Naive thymus-derived CD8-positive, alpha-beta T cell (primary cell): ENCODE measurements around the gene NKPD1. TPM values are rescaled to one million over a fixed set of nuclear protein-coding genes. Genes with fewer than 3 reads are reported as not detected.

Source experiments
- ATAC-seq, 2 donors: fragments of 150-1000 bp; cut with Tn5 transposase in 1 of 2; sonication (Bioruptor Pico), chemical (Tn5 transposase) in 1 of 2; 1 replicate in 1 of 2; 2 replicates in 1 of 2; pipeline ENCODE4 v1.10.0; 2021; ENCODE audit warnings: mild to moderate bottlenecking in 2 of 2, moderate library complexity in 2 of 2
- POLR2A ChIA-PET: fragments of 350-600 bp; sonication (Branson Sonifier 250); formaldehyde crosslinking; loops from one replicate; lab custom pipeline; 2021; ENCODE audit warnings: antibody characterized with exemption; lab: Charles Lee
- DNase-seq, 10 donors: peaks; one replicate each; pipeline versions ENCODE4 v3.0.0 to v3.0.0-alpha.2; 2020 to 2022
- H3K27ac Mint-ChIP-seq, 10 donors: one replicate each; pipeline ENCODE4 v1.8.0; 2020 to 2022; ENCODE audit warnings: mild to moderate bottlenecking in 10 of 10, mixed read lengths in 10 of 10, moderate library complexity in 4 of 10, inconsistent platforms in 1 of 10
- H3K27me3 Mint-ChIP-seq, 5 donors: one replicate each; pipeline ENCODE4 v1.8.0; 2021 to 2022; ENCODE audit warnings: mixed read lengths in 5 of 5
- H3K36me3 Mint-ChIP-seq, 3 donors: one replicate each; pipeline ENCODE4 v1.8.0; 2020 to 2022; ENCODE audit warnings: mixed read lengths in 3 of 3, mild to moderate bottlenecking in 2 of 3, inconsistent platforms in 1 of 3
- H3K4me1 Mint-ChIP-seq, 4 donors: one replicate each; pipeline ENCODE4 v1.8.0; 2021 to 2022; ENCODE audit warnings: mixed read lengths in 4 of 4
- H3K4me3 Mint-ChIP-seq, 10 donors: one replicate each; pipeline ENCODE4 v1.8.0; 2020 to 2022; ENCODE audit warnings: mild to moderate bottlenecking in 10 of 10, mixed read lengths in 10 of 10, moderate library complexity in 6 of 10, inconsistent platforms in 1 of 10
- H3K9me3 Mint-ChIP-seq, 9 donors: one replicate each; pipeline ENCODE4 v1.8.0; 2020 to 2022; ENCODE audit warnings: mixed read lengths in 9 of 9, mild to moderate bottlenecking in 3 of 9, inconsistent platforms in 1 of 9, moderate library complexity in 1 of 9
- polyA plus RNA-seq, 3 donors: library from polyadenylated mRNA; unstranded; fragments of 300-500 nt; fragmentation: Illumina TruSeq; gene quantifications; one replicate each; pipeline ENCODE4 v1.2.3, GENCODE V29; 2021
- total RNA-seq, 8 experiments: library from RNA in 2 of 8; stranded (reverse) in 2 of 8; gene quantifications; one replicate each; pipeline ENCODE4 v1.2.3 and lab custom pipeline; 2021 to 2026

NKPD1 gene
- total and polyA plus RNA-seq, 5 experiments from 2014 or later = 0.17 to 1.0 (median 0.47) TPM

- POLR2A ChIA-PET = interaction anchor here (0.6 kb wide), 1 partner anchor 103 kb away, joined by 3 read pairs; no protein-coding TSS in a partner anchor
- Mint-ChIP-seq H3K27me3 (no peaks in the 10 kb centered on the region), H3K36me3 (peaks cover 0 to 19% (median 8%) of the 10 kb centered on the region in 3 donors), H3K4me1 (peaks cover 0 to 4% (median 2%) of the 10 kb centered on the region in 4 donors), H3K4me3 (no peak overlapping the region), H3K27ac (peak overlapping the region in 1 of 10 donors; percentile 87), H3K9me3 (no peaks in the 10 kb centered on the region)
- DNase-seq (no peak), ATAC-seq (no peak)
These were observed 18.1 kb downstream of the NKPD1 start for GRCh38 chr19:45142726-45143110.

- Mint-ChIP-seq H3K9me3 (no peaks in the 10 kb centered on the region), H3K27ac (peak overlapping the region in 1 of 10 donors; percentile 87), H3K4me1 (peaks cover 2 to 7% (median 5%) of the 10 kb centered on the region in 4 donors), H3K4me3 (no peak overlapping the region), H3K36me3 (peaks cover 0 to 22% (median 8%) of the 10 kb centered on the region in 3 donors), H3K27me3 (no peaks in the 10 kb centered on the region)
- no peak for ATAC-seq
- POLR2A ChIA-PET = interaction anchor here (0.6 kb wide), 1 partner anchor 104 kb away, joined by 3 read pairs; no protein-coding TSS in a partner anchor
- no peak for DNase-seq
These were observed 18.6 kb downstream of the NKPD1 start for GRCh38 chr19:45142016-45142725.

- no peak for ATAC-seq
- Mint-ChIP-seq H3K27me3 (no peaks in the 10 kb centered on the region), H3K4me1 (peaks cover 4 to 10% (median 8%) of the 10 kb centered on the region in 4 donors), H3K27ac (no peak overlapping the region), H3K9me3 (no peaks in the 10 kb centered on the region), H3K36me3 (peaks cover 0 to 22% (median 8%) of the 10 kb centered on the region in 3 donors), H3K4me3 (no peak overlapping the region)
- DNase-seq = no peak
- POLR2A ChIA-PET = no interaction called here
These were observed 19.4 kb downstream of the NKPD1 start for GRCh38 chr19:45141203-45141900.

- H3K4me3 Mint-ChIP-seq = no peak overlapping the region
- no peaks in the 10 kb centered on the region for H3K27me3 Mint-ChIP-seq
- H3K9me3 Mint-ChIP-seq = no peaks in the 10 kb centered on the region
- peaks cover 0 to 20% (median 8%) of the 10 kb centered on the region in 3 donors for H3K36me3 Mint-ChIP-seq
- ATAC-seq = no peak
- DNase-seq = no peak
- no peak overlapping the region for H3K27ac Mint-ChIP-seq
- POLR2A ChIA-PET = no interaction called here
- H3K4me1 Mint-ChIP-seq = peaks cover 4 to 10% (median 8%) of the 10 kb centered on the region in 4 donors
These were observed 20.2 kb downstream of the NKPD1 start for GRCh38 chr19:45140533-45140932.

- Mint-ChIP-seq H3K27ac (no peak overlapping the region), H3K4me3 (no peak overlapping the region), H3K36me3 (peaks cover 0 to 20% (median 8%) of the 10 kb centered on the region in 3 donors), H3K4me1 (peaks cover 4 to 10% (median 8%) of the 10 kb centered on the region in 4 donors), H3K27me3 (no peaks in the 10 kb centered on the region), H3K9me3 (no peaks in the 10 kb centered on the region)
- DNase-seq (no peak), ATAC-seq (no peak)
- POLR2A ChIA-PET = no interaction called here
These were observed 20.7 kb downstream of the NKPD1 start for GRCh38 chr19:45140144-45140503.

- H3K9me3 Mint-ChIP-seq = no peaks in the 10 kb centered on the region
- no peak for ATAC-seq
- H3K27ac Mint-ChIP-seq = no peak overlapping the region
- POLR2A ChIA-PET = interaction anchor here (0.7 kb wide), 1 partner anchor 25 kb away, joined by 7 read pairs; no protein-coding TSS in a partner anchor
- peaks cover 0 to 22% (median 8%) of the 10 kb centered on the region in 3 donors for H3K36me3 Mint-ChIP-seq
- no peak for DNase-seq
- H3K27me3 Mint-ChIP-seq = no peaks in the 10 kb centered on the region
- peaks cover 4 to 12% (median 8%) of the 10 kb centered on the region in 4 donors for H3K4me1 Mint-ChIP-seq
- no peak overlapping the region for H3K4me3 Mint-ChIP-seq
These were observed 21.3 kb downstream of the NKPD1 start for GRCh38 chr19:45139286-45140143.

GRCh38 chr19:45138303-45138751 is 22.5 kb downstream of the NKPD1 start:
- Mint-ChIP-seq H3K9me3 (no peaks in the 10 kb centered on the region), H3K4me1 (peaks cover 6 to 22% (median 8%) of the 10 kb centered on the region in 4 donors), H3K27me3 (no peaks in the 10 kb centered on the region), H3K36me3 (peaks cover 0 to 25% (median 8%) of the 10 kb centered on the region in 3 donors), H3K27ac (no peak overlapping the region), H3K4me3 (no peak overlapping the region)
- no peak for ATAC-seq
- POLR2A ChIA-PET = interaction anchor here (1.0 kb wide), 1 partner anchor 31 kb away, joined by 3 read pairs; no protein-coding TSS in a partner anchor
- no peak for DNase-seq

GRCh38 chr19:45137179-45137761 is 23.5 kb downstream of the NKPD1 start:
- POLR2A ChIA-PET = interaction anchor here (0.8 kb wide), 1 partner anchor 9 kb away, joined by 3 read pairs; no protein-coding TSS in a partner anchor
- H3K4me3 Mint-ChIP-seq = peak overlapping the region in 2 of 10 donors; percentile 5 to 65
- H3K4me1 Mint-ChIP-seq = peaks cover 4 to 20% (median 8%) of the 10 kb centered on the region in 4 donors
- H3K36me3 Mint-ChIP-seq = peaks cover 0 to 17% (median under 1%) of the 10 kb centered on the region in 3 donors
- H3K9me3 Mint-ChIP-seq = no peaks in the 10 kb centered on the region
- DNase-seq = no peak
- H3K27me3 Mint-ChIP-seq = no peaks in the 10 kb centered on the region
- no peak for ATAC-seq
- H3K27ac Mint-ChIP-seq = peak overlapping the region in 1 of 10 donors; percentile 52

- no peaks in the 10 kb centered on the region for H3K9me3 Mint-ChIP-seq
- H3K27me3 Mint-ChIP-seq = no peaks in the 10 kb centered on the region
- no peak for ATAC-seq
- no peak overlapping the region for H3K27ac Mint-ChIP-seq
- POLR2A ChIA-PET = interaction anchor here (0.8 kb wide), 1 partner anchor 10 kb away, joined by 3 read pairs; no protein-coding TSS in a partner anchor
- peak overlapping the region in 2 of 10 donors; percentile 5 to 65 for H3K4me3 Mint-ChIP-seq
- DNase-seq = no peak
- H3K4me1 Mint-ChIP-seq = peaks cover 4 to 21% (median 8%) of the 10 kb centered on the region in 4 donors
- peaks cover 0 to 14% (median 0%) of the 10 kb centered on the region in 3 donors for H3K36me3 Mint-ChIP-seq
These were observed 24.1 kb downstream of the NKPD1 start for GRCh38 chr19:45136507-45137178.

- Mint-ChIP-seq H3K9me3 (no peaks in the 10 kb centered on the region), H3K27me3 (no peaks in the 10 kb centered on the region), H3K36me3 (peaks cover 0 to 10% (median 0%) of the 10 kb centered on the region in 3 donors), H3K27ac (no peak overlapping the region), H3K4me1 (peaks cover 4 to 21% (median 8%) of the 10 kb centered on the region in 4 donors), H3K4me3 (no peak overlapping the region)
- ATAC-seq (no peak), DNase-seq (no peak)
- POLR2A ChIA-PET = interaction anchor here (0.6 to 0.8 kb wide), 3 partner anchors 10 to 77 kb away, joined by 3 to 6 read pairs (median 3); no protein-coding TSS in a partner anchor
These were observed 25.5 kb downstream of the NKPD1 start for GRCh38 chr19:45135176-45135885.

- no peaks in the 10 kb centered on the region for H3K9me3 Mint-ChIP-seq
- H3K27me3 Mint-ChIP-seq = no peaks in the 10 kb centered on the region
- peaks cover 6 to 21% (median 8%) of the 10 kb centered on the region in 4 donors for H3K4me1 Mint-ChIP-seq
- H3K27ac Mint-ChIP-seq = peak overlapping the region in 4 of 10 donors; percentile 15 to 76 (median 20)
- no peak overlapping the region for H3K4me3 Mint-ChIP-seq
- no peak for DNase-seq
- POLR2A ChIA-PET = no interaction called here
- H3K36me3 Mint-ChIP-seq = peaks cover 0 to 10% (median 0%) of the 10 kb centered on the region in 3 donors
- no peak for ATAC-seq
These were observed 27.1 kb downstream of the NKPD1 start for GRCh38 chr19:45133661-45134060.
